ENCODE measurements around the gene CCL3.
"Not testable (repeated sequence)": the region's sequence is repeated elsewhere in the genome, so short reads cannot be mapped to it uniquely, and the experiment has no call there.

Gene CCL3

GRCh38 chr17:36089888-36090836 is at the start of gene CCL3:
CCL3 (minus strand) TSS chr17:36090143; CDS start chr17:36090058, 85 bp downstream.
- no peak for DNase-seq

GRCh38 chr17:36136439-36136838 is 46.5 kb upstream of the CCL3 start:
- no peak for DNase-seq

- no peak for DNase-seq
Measured at GRCh38 chr17:36136036-36136435, 46.1 kb upstream of the CCL3 start.

- no peak for DNase-seq
Measured at GRCh38 chr17:36135465-36135864, 45.5 kb upstream of the CCL3 start.

- no peak for DNase-seq
Measured at GRCh38 chr17:36133602-36134236, 43.8 kb upstream of the CCL3 start.

- no peak for DNase-seq
Measured at GRCh38 chr17:36132421-36132831, 42.5 kb upstream of the CCL3 start.

GRCh38 chr17:36131931-36132330 is 42.0 kb upstream of the CCL3 start:
- no peak for DNase-seq

- DNase-seq: no peak
Measured at GRCh38 chr17:36131421-36131820, 41.5 kb upstream of the CCL3 start.

GRCh38 chr17:36130346-36130745 is 40.4 kb upstream of the CCL3 start:
- no peak for DNase-seq

GRCh38 chr17:36129616-36130015 is 39.7 kb upstream of the CCL3 start:
- no peak for DNase-seq

GRCh38 chr17:36128411-36128978 is 38.6 kb upstream of the CCL3 start:
- no peak for DNase-seq

- DNase-seq: no peak
Measured at GRCh38 chr17:36127911-36128310, 38.0 kb upstream of the CCL3 start.

GRCh38 chr17:36127199-36127893 is 37.4 kb upstream of the CCL3 start:
- DNase-seq: no peak

GRCh38 chr17:36124879-36125824 is 35.2 kb upstream of the CCL3 start:
- DNase-seq: no peak

- no peak for DNase-seq
Measured at GRCh38 chr17:36123431-36123830, 33.5 kb upstream of the CCL3 start.

- DNase-seq: not testable (repeated sequence)
Measured at GRCh38 chr17:36121099-36121498, 31.2 kb upstream of the CCL3 start.

GRCh38 chr17:36120221-36120620 is 30.3 kb upstream of the CCL3 start:
- no peak for DNase-seq

GRCh38 chr17:36118477-36119353 is 28.8 kb upstream of the CCL3 start:
- DNase-seq: no peak

GRCh38 chr17:36117505-36118382 is 27.8 kb upstream of the CCL3 start:
- DNase-seq: no peak

- not testable (repeated sequence) for DNase-seq
Measured at GRCh38 chr17:36115649-36115977, 25.7 kb upstream of the CCL3 start.

Measured in NCI-H2029 (cell line).